ENCODE results near the gene CDH26. TPM values are rescaled to one million over a fixed set of nuclear protein-coding genes. Genes with fewer than 3 reads are reported as not detected.

Gene CDH26
- total and polyA plus RNA-seq, 2 experiments from 2014 or later = not detected

- Histone ChIP-seq H3K4me1 (ENCODE audit: insufficient read depth) (peaks cover 9% of the 10 kb centered on the region; the same call in 1 of the 2 replicates), H3K9me2 (ENCODE audit: insufficient read depth) (no peaks in the 10 kb centered on the region), H3K9me3 (ENCODE audit: low read depth) (no peaks in the 10 kb centered on the region), H3K79me2 (ENCODE audit: insufficient read depth) (no peaks in the 10 kb centered on the region), H3K4me3 (no peak overlapping the region), H3K9ac (no peak overlapping the region), H4K20me1 (ENCODE audit: insufficient read depth) (no peaks in the 10 kb centered on the region), H2AFZ (no peak overlapping the region), H3F3A (ENCODE audit: insufficient read depth) (no peaks in the 10 kb centered on the region), H3K36me3 (ENCODE audit: low read depth) (no peaks in the 10 kb centered on the region), H3K27ac (no peak overlapping the region), H3K27me3 (replicated peaks; ENCODE audit: insufficient read depth) (no peaks in the 10 kb centered on the region), H3K4me2 (ENCODE audit: unreplicated experiment) (no peak overlapping the region)
- TF ChIP-seq EZH2phosphoT487 (IDR thresholded peaks at IDR 0.05; ENCODE audit: insufficient read depth, low read depth) (no peak), EZH2 (IDR thresholded peaks at IDR 0.05; ENCODE audit: insufficient read depth, poor library complexity, severe bottlenecking) (no peak)
- in situ Hi-C loops (cut with MboI) = loop anchor here (25.0 kb wide), 1 partner anchor 1835 kb away; no protein-coding TSS in a partner anchor
- WGBS, 2 experiments (ENCODE audit: low coverage in 1 of 2, low lambda C conversion rate in 2 of 2, missing lambda C conversion rate in 2 of 2) = 48 to 64% methylated on average over 3 of the region's 3 CpGs
- DNase-seq = no peak
These were observed 94.1 kb downstream of the CDH26 start for GRCh38 chr20:60052322-60052721.

GRCh38 chr20:60053125-60053817 lies 95.0 kb downstream of the CDH26 start:
- H3K27me3 ChIP-seq (replicated peaks; ENCODE audit: insufficient read depth) = no peaks in the 10 kb centered on the region
- no peak for DNase-seq
- H3K4me1 ChIP-seq (ENCODE audit: insufficient read depth) = peaks cover 9% of the 10 kb centered on the region; the same call in 1 of the 2 replicates
- no peak overlapping the region for H3K4me3 ChIP-seq
- H3K36me3 ChIP-seq (ENCODE audit: low read depth) = no peaks in the 10 kb centered on the region
- H3K9me2 ChIP-seq (ENCODE audit: insufficient read depth) = no peaks in the 10 kb centered on the region
- no peak overlapping the region for H2AFZ ChIP-seq
- no peak overlapping the region for H3K27ac ChIP-seq
- no peaks in the 10 kb centered on the region for H3K9me3 ChIP-seq (ENCODE audit: low read depth)
- no peak overlapping the region for H3K9ac ChIP-seq
- in situ Hi-C loops (cut with MboI) = loop anchor here (25.0 kb wide), 1 partner anchor 1834 kb away; no protein-coding TSS in a partner anchor
- 63 to 64% methylated on average over 16 of the region's 16 CpGs for WGBS, 2 experiments (ENCODE audit: low coverage in 1 of 2, low lambda C conversion rate in 2 of 2, missing lambda C conversion rate in 2 of 2)
- no peak for TF ChIP-seq EZH2 (IDR thresholded peaks at IDR 0.05; ENCODE audit: insufficient read depth, poor library complexity, severe bottlenecking)
- TF ChIP-seq EZH2phosphoT487 (IDR thresholded peaks at IDR 0.05; ENCODE audit: insufficient read depth, low read depth) = no peak
- no peak overlapping the region for H3K4me2 ChIP-seq (ENCODE audit: unreplicated experiment)
- H4K20me1 ChIP-seq (ENCODE audit: insufficient read depth) = no peaks in the 10 kb centered on the region
- no peaks in the 10 kb centered on the region for H3F3A ChIP-seq (ENCODE audit: insufficient read depth)
- H3K79me2 ChIP-seq (ENCODE audit: insufficient read depth) = no peaks in the 10 kb centered on the region

GRCh38 chr20:60053818-60054190 lies 95.6 kb downstream of the CDH26 start:
- Histone ChIP-seq H3K9me2 (ENCODE audit: insufficient read depth) (no peaks in the 10 kb centered on the region), H3K4me2 (ENCODE audit: unreplicated experiment) (no peak overlapping the region), H3K9ac (no peak overlapping the region), H3K4me3 (no peak overlapping the region), H3K4me1 (ENCODE audit: insufficient read depth) (peaks cover 9% of the 10 kb centered on the region; the same call in 1 of the 2 replicates), H2AFZ (no peak overlapping the region), H3K27me3 (replicated peaks; ENCODE audit: insufficient read depth) (no peaks in the 10 kb centered on the region), H3K79me2 (ENCODE audit: insufficient read depth) (no peaks in the 10 kb centered on the region), H3K36me3 (ENCODE audit: low read depth) (no peaks in the 10 kb centered on the region), H4K20me1 (ENCODE audit: insufficient read depth) (no peaks in the 10 kb centered on the region), H3K9me3 (ENCODE audit: low read depth) (no peaks in the 10 kb centered on the region), H3F3A (ENCODE audit: insufficient read depth) (no peaks in the 10 kb centered on the region), H3K27ac (no peak overlapping the region)
- no peak for DNase-seq
- WGBS, 2 experiments (ENCODE audit: low coverage in 1 of 2, low lambda C conversion rate in 2 of 2, missing lambda C conversion rate in 2 of 2) = 55 to 64% methylated on average over 4 of the region's 4 CpGs
- in situ Hi-C loops (cut with MboI) = loop anchor here (25.0 kb wide), 1 partner anchor 1833 kb away; no protein-coding TSS in a partner anchor
- TF ChIP-seq EZH2phosphoT487 (IDR thresholded peaks at IDR 0.05; ENCODE audit: insufficient read depth, low read depth) (no peak), EZH2 (IDR thresholded peaks at IDR 0.05; ENCODE audit: insufficient read depth, poor library complexity, severe bottlenecking) (no peak)

GRCh38 chr20:60054716-60055634 lies 96.8 kb downstream of the CDH26 start:
- no peak overlapping the region for H3K4me3 ChIP-seq
- no peaks in the 10 kb centered on the region for H3K9me3 ChIP-seq (ENCODE audit: low read depth)
- no peaks in the 10 kb centered on the region for H3K79me2 ChIP-seq (ENCODE audit: insufficient read depth)
- no peaks in the 10 kb centered on the region for H3K36me3 ChIP-seq (ENCODE audit: low read depth)
- no peak for TF ChIP-seq EZH2 (IDR thresholded peaks at IDR 0.05; ENCODE audit: insufficient read depth, poor library complexity, severe bottlenecking)
- no peak for TF ChIP-seq EZH2phosphoT487 (IDR thresholded peaks at IDR 0.05; ENCODE audit: insufficient read depth, low read depth)
- H2AFZ ChIP-seq = no peak overlapping the region
- H3K27me3 ChIP-seq (replicated peaks; ENCODE audit: insufficient read depth) = no peaks in the 10 kb centered on the region
- no peaks in the 10 kb centered on the region for H4K20me1 ChIP-seq (ENCODE audit: insufficient read depth)
- H3K9me2 ChIP-seq (ENCODE audit: insufficient read depth) = no peaks in the 10 kb centered on the region
- in situ Hi-C loops (cut with MboI) = loop anchor here (25.0 kb wide), 1 partner anchor 1832 kb away; no protein-coding TSS in a partner anchor
- no peaks in the 10 kb centered on the region for H3F3A ChIP-seq (ENCODE audit: insufficient read depth)
- H3K4me1 ChIP-seq (ENCODE audit: insufficient read depth) = peaks cover 5% of the 10 kb centered on the region; the same call in 1 of the 2 replicates
- no peak for DNase-seq
- H3K4me2 ChIP-seq (ENCODE audit: unreplicated experiment) = no peak overlapping the region
- WGBS, 2 experiments (ENCODE audit: low coverage in 1 of 2, low lambda C conversion rate in 2 of 2, missing lambda C conversion rate in 2 of 2) = 72 to 77% methylated on average over 24 of the region's 24 CpGs
- H3K9ac ChIP-seq = no peak overlapping the region
- H3K27ac ChIP-seq = no peak overlapping the region

Data from GM23248 (cell line).